ENCODE results near the gene POU2F1.

DNA sequence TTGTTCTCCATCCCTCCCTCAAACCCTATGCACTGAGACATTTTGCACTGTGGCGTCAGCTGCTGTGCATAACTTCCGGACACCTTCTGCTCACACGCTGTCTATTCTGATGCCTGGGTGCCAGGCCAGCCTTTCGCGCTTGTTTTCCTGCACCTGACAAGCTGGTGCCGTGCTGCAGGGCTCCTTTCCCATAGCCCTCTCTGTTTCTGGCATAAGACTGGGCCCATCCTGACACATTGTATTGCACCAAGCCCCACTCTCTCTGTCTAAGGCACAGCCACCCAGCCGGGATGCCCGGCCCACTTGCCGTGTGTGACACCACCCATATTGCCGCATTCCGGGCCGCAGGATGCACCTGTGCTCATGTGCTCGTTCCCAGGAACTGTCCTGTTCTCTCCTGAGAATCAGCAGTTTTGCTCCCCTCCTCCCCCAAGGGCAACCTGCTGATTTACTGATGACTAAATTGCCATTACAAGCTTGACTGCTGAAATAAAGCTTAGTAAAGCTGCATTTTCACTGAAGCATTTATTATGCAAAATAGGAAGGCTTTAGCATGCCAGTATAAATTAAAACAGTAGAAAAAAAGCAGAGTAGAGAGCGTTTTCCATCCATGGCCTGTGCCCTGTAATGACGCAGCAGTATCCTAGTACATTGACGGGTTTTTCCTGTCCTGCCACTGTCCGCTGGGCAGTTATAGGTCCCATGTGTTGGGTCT is 209.6 kb downstream of the POU2F1 start:
- TF ChIP-seq, protein P1, sequence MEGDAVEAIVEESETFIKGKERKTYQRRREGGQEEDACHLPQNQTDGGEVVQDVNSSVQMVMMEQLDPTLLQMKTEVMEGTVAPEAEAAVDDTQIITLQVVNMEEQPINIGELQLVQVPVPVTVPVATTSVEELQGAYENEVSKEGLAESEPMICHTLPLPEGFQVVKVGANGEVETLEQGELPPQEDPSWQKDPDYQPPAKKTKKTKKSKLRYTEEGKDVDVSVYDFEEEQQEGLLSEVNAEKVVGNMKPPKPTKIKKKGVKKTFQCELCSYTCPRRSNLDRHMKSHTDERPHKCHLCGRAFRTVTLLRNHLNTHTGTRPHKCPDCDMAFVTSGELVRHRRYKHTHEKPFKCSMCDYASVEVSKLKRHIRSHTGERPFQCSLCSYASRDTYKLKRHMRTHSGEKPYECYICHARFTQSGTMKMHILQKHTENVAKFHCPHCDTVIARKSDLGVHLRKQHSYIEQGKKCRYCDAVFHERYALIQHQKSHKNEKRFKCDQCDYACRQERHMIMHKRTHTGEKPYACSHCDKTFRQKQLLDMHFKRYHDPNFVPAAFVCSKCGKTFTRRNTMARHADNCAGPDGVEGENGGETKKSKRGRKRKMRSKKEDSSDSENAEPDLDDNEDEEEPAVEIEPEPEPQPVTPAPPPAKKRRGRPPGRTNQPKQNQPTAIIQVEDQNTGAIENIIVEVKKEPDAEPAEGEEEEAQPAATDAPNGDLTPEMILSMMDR (conservative IDR thresholded peaks at IDR 0.05; ENCODE audit: low read depth, low read length): no peak
- no peak for TF ChIP-seq EZH2 (IDR thresholded peaks at IDR 0.05; ENCODE audit: borderline replicate concordance, low read depth, low read length, poor library complexity, severe bottlenecking)
